Activated CD8-positive, alpha-beta memory T cell treated with anti-CD3 and anti-CD28 coated beads, Interleukin-2, amount 50 U/mL, for 1 hour (primary cell): ENCODE results near the gene WWC1.
"Not testable (repeated sequence)": the region's sequence is repeated elsewhere in the genome, so short reads cannot be mapped to it uniquely, and the experiment has no call there.

Experiments used
- DNase-seq: peaks from one replicate; pipeline ENCODE4 v3.0.0-alpha.2; 2020; ENCODE audit errors: extremely low read depth

Gene WWC1

DNA sequence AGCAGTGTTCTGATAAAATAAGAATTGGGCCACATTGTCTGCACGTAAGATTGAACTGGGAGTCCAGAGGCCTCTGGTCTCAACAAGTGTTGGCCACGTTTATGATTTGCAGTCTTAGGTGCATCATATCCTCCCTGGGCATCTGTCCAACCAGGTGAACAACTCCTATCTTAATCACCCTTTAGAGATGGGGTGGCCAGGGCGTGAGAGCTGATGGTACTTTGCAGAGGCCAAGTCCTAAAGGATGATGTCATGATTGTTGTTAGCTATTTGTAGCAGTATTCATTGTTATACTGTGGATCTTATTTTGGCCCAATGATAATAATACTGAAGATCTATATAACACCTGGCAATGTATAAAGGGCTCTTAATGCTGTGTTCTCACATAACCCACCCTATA, 121.6 kb downstream of the WWC1 start:
- DNase-seq, result no peak

DNA sequence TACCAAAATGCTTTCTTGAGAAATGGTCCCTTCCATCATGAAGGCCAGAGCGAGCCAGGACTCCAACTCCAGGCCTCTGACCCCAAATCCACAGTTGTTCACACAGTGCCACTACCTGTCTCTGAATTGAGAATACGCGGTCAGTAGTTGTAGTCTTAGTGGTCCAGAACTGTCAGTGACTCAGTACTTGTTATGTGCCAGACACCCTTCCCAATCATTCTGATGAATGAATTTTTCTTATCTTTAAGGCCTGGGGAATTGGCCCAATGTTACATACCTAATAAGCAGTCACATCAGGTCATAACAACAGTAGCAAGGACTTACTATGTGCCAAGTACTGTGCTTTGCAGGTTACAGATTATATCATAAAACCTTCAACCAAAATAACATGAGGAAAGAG, 122.2 kb downstream of the WWC1 start:
- DNase-seq, result no peak

GRCh38 chr5:168415401-168415800, 124.0 kb downstream of the WWC1 start:
- DNase-seq, result no peak

DNA sequence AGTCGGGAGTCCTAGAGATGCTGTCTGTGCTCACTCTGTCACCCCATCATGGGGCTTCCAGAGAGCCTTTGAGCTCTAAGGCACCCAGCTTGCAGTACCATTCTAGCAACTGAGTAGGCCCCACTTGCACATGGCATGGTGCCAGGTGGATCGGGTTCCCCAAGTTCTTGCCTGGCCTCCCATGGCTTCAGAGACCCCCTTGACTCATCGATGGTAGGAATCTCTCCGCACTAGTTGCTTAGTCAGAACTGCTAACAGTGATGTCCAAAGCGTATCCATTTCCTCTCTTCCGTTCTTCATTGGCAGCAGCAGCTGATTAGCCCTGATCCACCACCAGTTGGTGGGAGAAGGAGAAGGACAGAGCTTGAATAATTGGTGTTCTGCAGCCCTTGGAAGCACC, 124.5 kb downstream of the WWC1 start:
- DNase-seq, result no peak

DNA sequence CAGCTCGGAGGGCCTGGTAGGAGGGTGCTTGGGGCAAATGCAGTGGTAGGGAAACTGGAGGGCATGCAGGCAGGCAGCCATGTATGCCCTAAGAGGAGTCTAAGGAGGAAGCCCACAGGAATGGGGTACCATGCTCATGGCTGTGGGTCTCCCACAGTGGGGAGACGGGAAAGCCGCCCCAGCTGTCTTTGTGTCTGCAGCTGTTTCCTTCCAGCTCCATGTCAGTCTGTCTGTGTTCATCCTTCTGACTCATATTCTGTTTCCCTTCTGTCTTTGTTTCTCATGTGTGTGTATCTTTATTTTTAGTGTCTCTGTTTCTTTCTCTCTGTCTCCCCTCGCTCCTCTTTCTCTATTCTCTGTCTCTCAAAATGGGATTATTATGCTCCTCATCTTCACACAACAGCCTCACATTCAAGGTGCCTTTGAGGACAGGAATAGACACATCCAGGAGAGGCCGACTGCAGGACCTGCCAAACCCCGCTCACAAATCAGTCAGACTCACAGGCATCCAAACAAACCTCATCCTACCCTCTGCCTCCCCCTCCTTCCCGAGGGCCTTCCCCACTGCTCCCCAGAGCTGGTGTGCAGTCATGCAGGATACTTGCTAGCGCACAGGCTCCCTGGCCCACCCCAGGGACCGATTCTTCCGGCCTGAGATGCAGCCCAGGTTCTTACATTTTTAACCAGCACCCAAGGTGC, 126.4 kb downstream of the WWC1 start:
- DNase-seq, result no peak

- no peak for DNase-seq
These were observed 129.0 kb downstream of the WWC1 start for GRCh38 chr5:168420461-168420860.

GRCh38 chr5:168422431-168422830, 131.0 kb downstream of the WWC1 start:
- DNase-seq, result no peak

DNA sequence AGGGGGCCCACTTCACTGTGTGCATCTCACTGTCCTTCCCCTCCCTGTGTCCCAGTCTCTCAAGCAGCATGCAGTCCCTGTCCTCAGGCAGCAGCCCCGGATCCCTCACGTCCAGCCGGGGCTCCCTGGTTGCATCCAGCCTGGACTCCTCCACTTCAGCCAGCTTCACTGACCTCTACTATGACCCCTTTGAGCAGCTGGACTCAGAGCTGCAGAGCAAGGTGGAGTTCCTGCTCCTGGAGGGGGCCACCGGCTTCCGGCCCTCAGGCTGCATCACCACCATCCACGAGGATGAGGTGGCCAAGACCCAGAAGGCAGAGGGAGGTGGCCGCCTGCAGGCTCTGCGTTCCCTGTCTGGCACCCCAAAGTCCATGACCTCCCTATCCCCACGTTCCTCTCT, 132.0 kb downstream of the WWC1 start:
- no peak for DNase-seq

GRCh38 chr5:168423971-168424370, 132.5 kb downstream of the WWC1 start:
- no peak for DNase-seq

- DNase-seq, result no peak
These were observed 133.3 kb downstream of the WWC1 start for GRCh38 chr5:168424594-168425323.

DNA sequence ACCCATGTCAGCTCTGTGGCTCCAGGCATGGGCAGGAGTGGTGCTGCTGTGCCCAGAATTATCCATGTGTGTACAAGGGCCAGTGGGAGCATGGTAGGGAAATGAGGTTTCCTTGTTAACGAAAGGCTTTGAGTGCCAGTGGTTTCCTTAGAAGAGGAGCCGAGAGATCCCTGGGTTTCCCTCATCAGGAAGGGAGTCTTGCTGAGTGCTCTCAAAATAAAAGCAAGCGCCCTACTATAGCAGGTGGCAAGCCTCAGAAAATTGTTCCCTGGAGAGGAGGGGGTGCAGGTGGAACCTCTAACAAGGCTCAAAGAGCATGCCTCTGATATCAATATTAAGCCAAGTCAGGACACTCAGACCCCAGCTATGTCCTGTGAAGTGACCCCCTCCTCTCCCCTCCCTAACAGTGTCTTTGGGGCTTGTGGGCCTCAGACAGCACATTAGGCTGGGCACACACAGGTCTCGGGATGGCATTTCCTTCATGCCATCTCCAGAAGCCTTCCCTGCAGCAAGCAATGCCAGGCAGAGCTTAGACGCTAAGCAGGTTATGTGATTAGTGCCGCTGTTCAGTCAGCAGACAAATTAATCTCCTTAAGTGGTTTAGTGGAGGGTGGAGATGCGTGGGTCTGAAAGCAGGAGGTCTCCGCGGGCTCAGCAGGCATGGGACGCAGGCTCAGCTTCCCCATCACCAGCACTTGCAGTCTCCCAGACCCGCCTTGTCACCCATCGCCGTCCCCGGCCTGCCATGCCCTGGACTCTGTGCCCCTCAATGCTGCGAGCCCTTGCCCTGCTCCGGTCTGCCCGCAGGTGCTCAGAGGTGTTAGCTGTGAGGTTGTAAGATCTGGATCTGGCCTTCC, 134.8 kb downstream of the WWC1 start:
- DNase-seq, result no peak

DNA sequence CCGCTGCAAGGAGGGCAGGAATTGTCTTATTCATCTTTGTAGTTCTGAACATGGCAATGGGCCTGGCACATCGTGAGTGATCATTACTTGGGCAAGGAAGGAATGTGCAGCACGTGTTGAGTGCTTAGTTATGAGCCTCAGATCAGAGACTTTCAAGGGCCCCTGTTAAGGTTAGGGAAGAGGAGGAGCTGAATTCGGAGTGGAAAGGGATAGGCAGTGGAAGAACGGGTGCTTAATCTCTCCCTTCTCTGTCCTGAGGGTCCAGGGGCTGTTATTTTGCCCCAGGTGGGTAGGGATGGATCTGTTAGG, 135.4 kb downstream of the WWC1 start:
- no peak for DNase-seq

- no peak for DNase-seq
These were observed 135.8 kb downstream of the WWC1 start for GRCh38 chr5:168427224-168427623.

- no peak for DNase-seq
These were observed 137.1 kb downstream of the WWC1 start for GRCh38 chr5:168428552-168428951.

DNA sequence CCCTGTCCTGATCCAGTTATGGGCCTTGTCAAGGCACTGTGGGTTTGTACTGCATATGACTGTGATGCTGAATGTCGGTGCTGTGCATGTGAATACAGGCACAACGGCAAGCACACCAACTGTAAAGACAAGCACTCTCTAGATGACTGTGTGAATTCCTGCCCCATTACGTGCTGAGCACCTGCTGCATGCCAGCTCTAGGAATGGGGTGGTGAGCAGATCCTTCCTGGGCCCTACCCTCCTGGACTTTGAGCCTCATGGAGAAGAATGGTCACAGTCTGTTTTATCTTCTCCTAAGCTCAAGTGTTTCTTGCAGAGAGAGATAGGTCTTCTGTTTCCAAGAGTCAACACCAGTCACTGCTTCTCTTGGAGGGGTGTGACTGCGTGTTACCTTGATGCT, 138.9 kb downstream of the WWC1 start:
- DNase-seq, result no peak

- no peak for DNase-seq
These were observed 141.5 kb downstream of the WWC1 start for GRCh38 chr5:168432903-168433302.

DNA sequence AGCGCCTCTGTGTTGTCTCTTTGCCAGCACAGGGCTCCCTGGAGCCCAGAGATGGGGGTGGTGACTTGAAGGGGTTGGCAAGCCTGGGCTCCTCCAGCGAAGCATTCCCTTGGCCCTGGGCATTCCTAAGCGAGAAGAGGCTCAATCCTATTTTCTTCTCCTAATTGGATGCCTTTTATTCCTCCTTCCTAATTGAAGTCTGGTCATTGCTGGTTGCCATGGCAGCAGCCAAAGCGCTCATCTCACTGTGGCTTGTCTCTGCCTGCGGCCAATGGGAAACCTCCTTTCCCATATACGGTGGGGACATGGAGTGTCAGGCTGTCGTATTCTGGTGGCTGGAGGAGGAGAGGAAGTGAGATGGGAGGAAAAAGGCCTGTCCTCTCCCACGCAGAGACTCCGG, 142.6 kb downstream of the WWC1 start:
- no peak for DNase-seq

DNA sequence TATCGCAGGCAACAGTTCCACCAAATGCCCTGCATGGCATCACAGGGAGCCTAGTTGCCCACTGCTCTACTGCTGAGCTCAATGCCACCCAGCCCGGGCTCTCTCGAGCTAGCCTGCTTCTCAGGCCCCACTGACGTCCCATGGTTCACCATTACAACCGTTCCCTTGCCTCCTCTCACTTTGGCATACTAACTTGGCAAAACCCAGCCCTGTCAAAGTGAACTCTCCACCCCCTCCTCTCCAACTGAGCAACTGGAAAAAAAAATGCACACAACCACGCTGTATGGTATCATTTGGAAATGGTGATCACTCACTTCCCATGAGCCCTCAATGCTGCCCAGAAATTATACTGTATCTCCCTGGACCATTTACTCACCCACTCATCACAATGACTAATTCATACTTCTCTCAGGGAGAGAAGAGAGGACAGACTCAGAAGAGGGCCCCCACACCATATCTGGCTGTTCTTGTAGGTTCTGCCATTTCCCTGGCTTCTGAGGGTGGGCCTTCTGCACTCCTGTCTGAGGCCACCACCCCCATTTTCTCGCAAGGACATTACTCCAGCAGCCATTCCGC, 143.4 kb downstream of the WWC1 start:
- no peak for DNase-seq

- DNase-seq, result not testable (repeated sequence)
These were observed 143.9 kb downstream of the WWC1 start for GRCh38 chr5:168435340-168435739.

GRCh38 chr5:168438349-168438748, 146.9 kb downstream of the WWC1 start:
- no peak for DNase-seq

DNA sequence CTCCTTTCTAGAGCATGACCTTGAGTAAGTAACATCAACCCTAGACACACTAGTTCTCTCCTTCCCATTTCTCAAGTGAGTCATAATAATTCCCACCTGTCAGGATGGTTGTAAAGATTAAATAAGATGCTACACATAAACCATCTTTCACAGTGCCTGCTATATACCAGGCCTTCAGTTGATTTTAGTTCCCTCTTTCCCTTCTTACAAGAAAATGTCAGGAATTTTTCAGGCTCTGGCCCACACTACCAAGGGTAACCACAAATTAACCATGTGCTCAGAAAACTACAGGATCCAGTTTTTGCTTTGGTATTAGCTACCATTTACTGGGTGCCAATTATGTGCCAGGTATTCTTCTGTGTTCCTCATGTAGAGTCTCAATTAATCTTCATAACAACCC, 152.1 kb downstream of the WWC1 start:
- DNase-seq, result no peak

DNA sequence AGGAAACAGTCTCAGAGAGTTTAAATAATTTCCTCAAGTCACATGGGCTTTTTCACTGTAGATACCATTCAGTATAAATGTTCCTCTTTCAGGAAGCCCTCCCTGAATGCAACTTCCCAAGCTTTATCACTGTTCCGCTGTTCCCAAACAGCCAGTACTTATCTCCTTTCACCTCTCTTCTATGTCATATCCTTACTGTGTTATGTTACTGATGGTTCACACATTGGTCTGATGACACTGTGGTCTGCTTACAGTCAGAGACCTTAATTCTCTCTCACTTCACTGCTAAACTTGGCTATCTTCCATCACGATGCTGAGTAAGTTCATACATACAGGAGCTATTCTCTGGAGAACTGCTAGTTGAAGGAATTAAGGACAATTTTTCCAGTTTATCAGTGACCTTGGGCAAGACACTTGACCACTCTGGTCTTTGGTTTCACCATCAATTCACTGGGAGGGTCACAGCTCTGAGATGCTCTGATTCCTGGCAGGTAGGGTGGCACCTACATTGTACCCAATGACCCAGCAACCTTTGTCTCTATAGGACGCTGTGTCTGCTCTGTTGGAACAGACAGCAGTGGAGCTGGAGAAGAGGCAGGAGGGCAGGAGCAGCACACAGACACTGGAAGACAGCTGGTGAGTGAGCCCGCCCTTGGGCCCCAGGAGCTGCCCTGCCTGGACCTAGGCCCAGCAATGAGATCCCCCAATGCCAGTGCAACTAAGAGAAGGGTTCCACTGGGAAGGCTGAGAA, 152.7 kb downstream of the WWC1 start:
- no peak for DNase-seq
